HL-60 (cell line): ENCODE data around the gene MND1.

Experiments used
- CTCF ChIP-seq: IDR thresholded peaks from one replicate; pipeline ENCODE4 v1.5.1; 2011; ENCODE audit warnings: low read length, control low read depth, inconsistent platforms; ENCODE audit not compliant: insufficient read depth
- GABPA ChIP-seq: IDR thresholded peaks from 2 replicates; pipeline ENCODE4 v1.6.1; 2012; ENCODE audit warnings: low read depth
- POLR2AphosphoS5 ChIP-seq: IDR thresholded peaks from 2 replicates; pipeline ENCODE4 v1.6.1; 2012; ENCODE audit warnings: low read depth
- SPI1 ChIP-seq: IDR thresholded peaks from 2 replicates; pipeline ENCODE4 v1.6.1; 2012; ENCODE audit warnings: low read depth, mild to moderate bottlenecking, borderline replicate concordance

DNA sequence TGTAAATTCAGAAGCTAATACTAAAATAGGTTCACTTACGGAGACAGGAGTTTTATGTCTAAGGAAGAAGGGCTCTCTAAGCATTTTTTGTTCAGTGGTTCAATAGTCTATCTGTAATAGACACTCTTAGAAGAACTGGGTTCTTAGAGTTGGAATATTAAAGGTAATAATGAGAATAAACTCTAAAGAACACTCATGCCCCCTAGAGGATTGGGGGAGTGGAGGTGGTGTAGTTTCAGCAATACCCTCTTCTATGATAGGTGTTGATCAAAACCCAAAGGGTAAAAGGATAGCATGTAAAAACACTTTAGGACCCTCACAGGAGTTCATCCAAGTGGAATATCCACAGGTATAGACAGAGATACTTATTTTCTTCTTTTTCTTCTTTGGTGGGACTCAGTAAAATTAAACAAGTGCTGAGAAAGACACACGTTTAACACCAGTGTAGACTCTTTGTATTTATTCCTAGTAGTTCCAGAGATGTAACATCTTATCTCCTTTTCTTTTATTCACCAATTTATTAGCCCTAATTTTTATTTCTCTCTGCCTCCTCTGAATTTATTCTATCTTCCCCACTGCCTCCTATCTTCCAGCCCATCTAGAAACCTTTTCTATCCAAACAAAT is 25.7 kb upstream of the MND1 start:
- peak; percentile 63 for TF ChIP-seq CTCF
- no peak for TF ChIP-seq POLR2AphosphoS5
- no peak for TF ChIP-seq SPI1
- TF ChIP-seq GABPA = no peak
